NCI-H187 treated with DMSO at 0.1 percent for 48 hours (cell line): Measurements from ENCODE around the gene PPP6R2.

Source experiments
- DNase-seq: peaks from one replicate; lab custom pipeline; 2025; lab: John Stamatoyannopoulos, UW

PPP6R2 gene

GRCh38 chr22:50447576-50448551 lies 104.7 kb downstream of the PPP6R2 start:
- no peak for DNase-seq

GRCh38 chr22:50452649-50453048 lies 109.5 kb downstream of the PPP6R2 start:
- DNase-seq, result no peak

- DNase-seq, result no peak
Observed at GRCh38 chr22:50454556-50455075, 111.5 kb downstream of the PPP6R2 start.

GRCh38 chr22:50455201-50455600 lies 112.1 kb downstream of the PPP6R2 start:
- no peak for DNase-seq

GRCh38 chr22:50456026-50456425 lies 112.9 kb downstream of the PPP6R2 start:
- DNase-seq, result no peak

- DNase-seq, result no peak
Observed at GRCh38 chr22:50456466-50457234, 113.5 kb downstream of the PPP6R2 start.

GRCh38 chr22:50459016-50459415 lies 115.9 kb downstream of the PPP6R2 start:
- DNase-seq, result no peak

GRCh38 chr22:50459496-50460140 lies 116.5 kb downstream of the PPP6R2 start:
- no peak for DNase-seq

- DNase-seq, result no peak
Observed at GRCh38 chr22:50460938-50461337, 117.8 kb downstream of the PPP6R2 start.

- no peak for DNase-seq
Observed at GRCh38 chr22:50461536-50461935, 118.4 kb downstream of the PPP6R2 start.

GRCh38 chr22:50461979-50462540 lies 118.9 kb downstream of the PPP6R2 start:
- no peak for DNase-seq

GRCh38 chr22:50463188-50463900 lies 120.2 kb downstream of the PPP6R2 start:
- no peak for DNase-seq

- DNase-seq, result no peak
Observed at GRCh38 chr22:50464451-50464850, 121.3 kb downstream of the PPP6R2 start.

- DNase-seq, result no peak
Observed at GRCh38 chr22:50465066-50465930, 122.2 kb downstream of the PPP6R2 start.

GRCh38 chr22:50467341-50467740 lies 124.2 kb downstream of the PPP6R2 start:
- no peak for DNase-seq

- no peak for DNase-seq
Observed at GRCh38 chr22:50467773-50468440, 124.8 kb downstream of the PPP6R2 start.

- DNase-seq, result no peak
Observed at GRCh38 chr22:50468626-50469025, 125.5 kb downstream of the PPP6R2 start.

GRCh38 chr22:50469377-50470305 lies 126.5 kb downstream of the PPP6R2 start:
- no peak for DNase-seq

- DNase-seq, result no peak
Observed at GRCh38 chr22:50470491-50470890, 127.4 kb downstream of the PPP6R2 start.
